GM10847 (cell line): Measurements from ENCODE around the gene CCT6A.
A peak's percentile ranks its signal among the peaks of the same experiment; 100 is the strongest.

Experiments used
- POLR2A ChIP-seq: IDR thresholded peaks from 2 replicates; pipeline ENCODE4 v1.6.1; 2011; ENCODE audit not compliant: insufficient read length; ENCODE audit errors: extremely low read depth

Gene CCT6A

DNA sequence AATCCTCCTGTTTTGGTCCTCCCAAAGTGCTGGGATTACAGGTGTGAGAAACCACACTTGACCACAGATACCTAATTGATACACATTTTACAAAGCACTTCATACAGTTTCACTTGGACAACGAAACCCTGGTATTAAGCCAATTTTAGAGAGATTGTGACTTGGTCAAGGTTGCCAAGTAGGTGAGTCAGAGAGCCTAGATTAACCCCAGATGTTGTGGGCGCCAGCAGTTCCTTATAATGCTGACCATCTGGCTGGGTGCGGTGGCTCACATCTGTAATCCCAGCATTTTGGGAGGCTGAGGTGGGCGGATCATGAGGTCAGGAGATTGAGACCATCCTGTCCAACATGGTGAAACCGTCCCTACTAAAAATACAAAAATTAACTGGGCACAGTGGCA is 46.1 kb downstream of the CCT6A start:
- no peak for TF ChIP-seq POLR2A

- no peak for TF ChIP-seq POLR2A
These were observed 48.1 kb downstream of the CCT6A start for GRCh38 chr7:56099653-56100052.

- TF ChIP-seq POLR2A = no peak
These were observed 53.9 kb downstream of the CCT6A start for GRCh38 chr7:56105508-56105907.

DNA sequence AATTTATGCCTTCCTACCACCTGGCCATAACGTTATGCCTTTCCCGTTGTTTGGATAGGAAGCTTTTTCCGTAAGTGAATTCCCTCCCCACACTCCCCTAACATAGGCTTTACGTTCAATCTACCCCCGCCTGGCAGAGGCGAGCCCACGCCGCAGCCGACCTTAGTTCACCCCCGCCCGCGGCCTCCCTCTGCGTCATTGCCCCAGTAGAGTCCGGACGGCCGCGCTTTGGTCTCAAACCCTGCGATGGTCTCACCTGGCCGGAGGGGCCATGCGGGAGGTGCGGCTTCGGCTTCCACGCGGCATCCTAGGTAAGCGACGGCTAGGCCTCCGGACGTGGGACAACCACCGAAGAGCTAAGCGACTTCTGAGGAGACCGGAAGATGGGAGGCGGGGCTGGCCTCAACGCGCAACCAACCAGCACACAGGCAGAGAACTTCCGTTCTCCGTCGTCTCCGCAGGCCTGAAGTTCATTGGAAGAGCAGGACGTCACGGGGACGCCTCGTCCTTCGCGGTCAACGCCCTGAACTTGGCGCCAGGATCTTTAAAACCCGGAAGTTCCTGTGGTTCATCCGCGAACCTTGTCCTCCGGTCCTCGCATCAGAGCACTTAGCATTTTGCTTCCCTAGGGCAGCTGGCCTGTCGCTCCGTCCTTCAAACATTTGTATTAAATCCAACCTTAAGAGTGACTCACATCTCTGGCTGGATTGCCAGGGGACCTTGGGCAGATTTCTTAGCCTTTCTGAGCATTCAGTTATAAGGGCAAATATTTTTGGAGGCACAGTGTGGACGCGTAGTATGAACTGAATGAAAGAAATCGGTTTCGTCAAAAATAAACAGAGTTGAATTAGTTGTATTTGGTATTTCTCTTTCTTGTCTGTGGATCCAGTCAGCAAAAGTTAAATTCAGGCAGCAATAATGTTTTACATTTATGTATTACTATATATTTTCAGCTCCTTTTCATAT is 54.8 kb downstream of the CCT6A start, which contains the start of gene CHCHD2:
CHCHD2 (minus strand) TSS at position 369 of the 966 bp plus-strand sequence; CDS start at position 306, 63 bp downstream.
- TF ChIP-seq POLR2A = peak; percentile 79

GRCh38 chr7:56107954-56108258 is 56.3 kb downstream of the CCT6A start:
- TF ChIP-seq POLR2A = no peak

- no peak for TF ChIP-seq POLR2A
These were observed 59.0 kb downstream of the CCT6A start for GRCh38 chr7:56110611-56111010.
